ENCODE data around the gene TSHZ2. TPM values are rescaled to one million over a fixed set of nuclear protein-coding genes. Genes with fewer than 3 reads are reported as not detected.

Gene TSHZ2
- total RNA-seq, 1 experiment from 2014 or later: 0.20 TPM

GRCh38 chr20:53165452-53165851 is 193.3 kb downstream of the TSHZ2 start (continued):
- TF ChIP-seq USF1 (CRISPR knock-in tag; IDR thresholded peaks at IDR 0.05) (no peak), ZMAT4 (CRISPR knock-in tag; IDR thresholded peaks at IDR 0.05) (no peak)

GRCh38 chr20:53168491-53168890 is 196.3 kb downstream of the TSHZ2 start:
- DNase-seq (ENCODE audit: low spot score) (no peak), ATAC-seq (no peak)
- no peaks in the 10 kb centered on the region for H3K36me3 Mint-ChIP-seq
- no peak overlapping the region for H3K4me3 Mint-ChIP-seq
- H3K9me3 Mint-ChIP-seq: no peaks in the 10 kb centered on the region
- ChIA-PET CTCF (no interaction called here), POLR2A (no interaction called here)
- H3K4me1 Mint-ChIP-seq: 0 out of 2 replicates have a peak, but pooled peaks cover 2% of the 10 kb centered on the region
- H3K27ac Mint-ChIP-seq: no peak overlapping the region
- TF ChIP-seq FOXJ3 (CRISPR knock-in tag; IDR thresholded peaks at IDR 0.05; ENCODE audit: borderline replicate concordance): no peak
- no peak for TF ChIP-seq ATF1 (CRISPR knock-in tag; IDR thresholded peaks at IDR 0.05)
- no peak for TF ChIP-seq RELA (CRISPR knock-in tag; IDR thresholded peaks at IDR 0.05; ENCODE audit: borderline replicate concordance)
- TF ChIP-seq HMGA2 (CRISPR knock-in tag; IDR thresholded peaks at IDR 0.05): no peak
- TF ChIP-seq ARID4B (CRISPR knock-in tag; IDR thresholded peaks at IDR 0.05; ENCODE audit: borderline replicate concordance): no peak
- no peak for TF ChIP-seq PRDM15 (CRISPR knock-in tag; IDR thresholded peaks at IDR 0.05)
- no peak for TF ChIP-seq SP1 (CRISPR knock-in tag; conservative IDR thresholded peaks at IDR 0.05)
- no peak for TF ChIP-seq NFATC4 (CRISPR knock-in tag; IDR thresholded peaks at IDR 0.05)
- no peak for TF ChIP-seq MAX (CRISPR knock-in tag; IDR thresholded peaks at IDR 0.05)
- no peak for TF ChIP-seq ZNF512 (CRISPR knock-in tag; IDR thresholded peaks at IDR 0.05; ENCODE audit: borderline replicate concordance)
- no peak for TF ChIP-seq ELF4 (CRISPR knock-in tag; IDR thresholded peaks at IDR 0.05; ENCODE audit: low read depth)
- no peak for TF ChIP-seq JAZF1 (CRISPR knock-in tag; IDR thresholded peaks at IDR 0.05)
- TF ChIP-seq SMAD4 (CRISPR knock-in tag; IDR thresholded peaks at IDR 0.05): no peak
- TF ChIP-seq AFF4 (CRISPR knock-in tag; IDR thresholded peaks at IDR 0.05; ENCODE audit: borderline replicate concordance): no peak
- no peak for TF ChIP-seq FOXP4 (CRISPR knock-in tag; IDR thresholded peaks at IDR 0.05)
- TF ChIP-seq JUN (CRISPR knock-in tag; IDR thresholded peaks at IDR 0.05): no peak
- no peaks in the 10 kb centered on the region; the same call in 1 of the 2 replicates for H3K27me3 Mint-ChIP-seq (ENCODE audit: low read depth)

Measured in WTC11 (cell line).